Lower lobe of right lung (tissue), 2 donors: ENCODE measurements around the gene TTLL8. TPM values are rescaled to one million over a fixed set of nuclear protein-coding genes. Genes with fewer than 3 reads are reported as not detected.
A peak's percentile ranks its signal among the peaks of the same experiment; 100 is the strongest.
"Not testable (repeated sequence)": the region's sequence is repeated elsewhere in the genome, so short reads cannot be mapped to it uniquely, and the experiment has no call there.

Experiments
- ATAC-seq, 2 donors: fragments of 200-7000 bp; cut with Tn5 transposase; one replicate each; pipeline ENCODE4 v1.9.1; 2020 to 2022; ENCODE audit warnings: mild to moderate bottlenecking in 2 of 2, moderate library complexity in 2 of 2
- DNase-seq: peaks from one replicate; pipeline ENCODE4 v3.0.0-alpha.2; 2020
- H3K27ac ChIP-seq: fragments of 200-600 bp; one replicate; pipeline ENCODE4 v1.8.0; 2022
- H3K27me3 ChIP-seq: fragments of 200-600 bp; one replicate; pipeline ENCODE4 v1.8.0; 2022; ENCODE audit warnings: low read depth
- H3K36me3 ChIP-seq: fragments of 200-600 bp; one replicate; pipeline ENCODE4 v1.8.0; 2022; ENCODE audit warnings: mild to moderate bottlenecking
- H3K4me1 ChIP-seq: fragments of 200-600 bp; one replicate; pipeline ENCODE4 v1.8.0; 2022
- H3K4me3 ChIP-seq: fragments of 200-600 bp; one replicate; pipeline ENCODE4 v1.8.0; 2022; ENCODE audit warnings: mild to moderate bottlenecking
- H3K9me3 ChIP-seq: fragments of 200-600 bp; one replicate; pipeline ENCODE4 v1.8.0; 2022
- CTCF ChIP-seq: fragments of 200-600 bp; IDR thresholded peaks from one replicate; pipeline ENCODE4 v1.8.0; 2022; ENCODE audit warnings: antibody characterized with exemption, mild to moderate bottlenecking
- intact Hi-C: fragments of 100-400 bp; cut with DNase I; formaldehyde crosslinking; loops from one replicate; pipeline ENCODE4 v1.11.0; 2022
- total RNA-seq: library from RNA; stranded (reverse); fragmentation: NEBNext Ultra II Directional; extraction: Animal tissue kit (Norgen Biotek cat#: 25700); gene quantifications from one replicate; pipeline ENCODE4 v1.2.1, GENCODE V29; 2021
- donor health status: DM: no; HTN: yes; CAD: no; lungs with severe emphysema.

The TTLL8 gene
- total RNA-seq, 1 donor from 2014 or later: not detected

- ATAC-seq (no peak), DNase-seq (peak; percentile 42)
- intact Hi-C loops: no loop called here
- no peak overlapping the region for H3K27ac ChIP-seq
- TF ChIP-seq CTCF: no peak
- no peaks in the 10 kb centered on the region for H3K36me3 ChIP-seq
- no peak overlapping the region for H3K4me3 ChIP-seq
- peaks cover 8% of the 10 kb centered on the region for H3K4me1 ChIP-seq
- no peaks in the 10 kb centered on the region for H3K27me3 ChIP-seq
- peaks cover 7% of the 10 kb centered on the region for H3K9me3 ChIP-seq
These were observed 63.6 kb downstream of the TTLL8 start for GRCh38 chr22:49994361-49995040.

- DNase-seq (peak; percentile 33), ATAC-seq (peak in 1 of 2 donors; percentile 4)
- no peaks in the 10 kb centered on the region for H3K27me3 ChIP-seq
- no peak overlapping the region for H3K27ac ChIP-seq
- peaks cover 7% of the 10 kb centered on the region for H3K9me3 ChIP-seq
- no peaks in the 10 kb centered on the region for H3K36me3 ChIP-seq
- H3K4me3 ChIP-seq: no peak overlapping the region
- peaks cover 8% of the 10 kb centered on the region for H3K4me1 ChIP-seq
- intact Hi-C loops: no loop called here
- peak; percentile 6 for TF ChIP-seq CTCF
These were observed 64.3 kb downstream of the TTLL8 start for GRCh38 chr22:49993649-49994360.

- no peaks in the 10 kb centered on the region for H3K27me3 ChIP-seq
- peaks cover 8% of the 10 kb centered on the region for H3K4me1 ChIP-seq
- intact Hi-C loops: no loop called here
- TF ChIP-seq CTCF: peak; percentile 81
- ATAC-seq (peak; percentile 85 to 92), DNase-seq (peak; percentile 85)
- no peak overlapping the region for H3K4me3 ChIP-seq
- H3K36me3 ChIP-seq: no peaks in the 10 kb centered on the region
- H3K27ac ChIP-seq: no peak overlapping the region
- peaks cover 7% of the 10 kb centered on the region for H3K9me3 ChIP-seq
These were observed 65.0 kb downstream of the TTLL8 start for GRCh38 chr22:49992921-49993648.

- no peak overlapping the region for H3K27ac ChIP-seq
- no peaks in the 10 kb centered on the region for H3K36me3 ChIP-seq
- peaks cover 7% of the 10 kb centered on the region for H3K9me3 ChIP-seq
- H3K27me3 ChIP-seq: no peaks in the 10 kb centered on the region
- no peak for TF ChIP-seq CTCF
- ATAC-seq (no peak), DNase-seq (no peak)
- intact Hi-C loops: no loop called here
- peaks cover 8% of the 10 kb centered on the region for H3K4me1 ChIP-seq
- H3K4me3 ChIP-seq: no peak overlapping the region
These were observed 66.1 kb downstream of the TTLL8 start for GRCh38 chr22:49991907-49992533.

- Histone ChIP-seq H3K27me3 (no peaks in the 10 kb centered on the region), H3K4me1 (peaks cover 8% of the 10 kb centered on the region), H3K27ac (no peak overlapping the region), H3K4me3 (no peak overlapping the region), H3K9me3 (peaks cover 13% of the 10 kb centered on the region), H3K36me3 (no peaks in the 10 kb centered on the region)
- TF ChIP-seq CTCF: no peak
- ATAC-seq (no peak), DNase-seq (no peak)
- intact Hi-C loops: no loop called here
These were observed 66.9 kb downstream of the TTLL8 start for GRCh38 chr22:49991167-49991566.

GRCh38 chr22:49989826-49990225, 68.3 kb downstream of the TTLL8 start:
- ATAC-seq, H3K36me3 ChIP-seq, H3K4me1 ChIP-seq, H3K27ac ChIP-seq, H3K27me3 ChIP-seq, H3K4me3 ChIP-seq, intact Hi-C loops: not testable (repeated sequence)
- peak; percentile 12 for DNase-seq
- peaks cover 16% of the 10 kb centered on the region for H3K9me3 ChIP-seq
